ENCODE results near the gene B3GNT9. TPM values are rescaled to one million over a fixed set of nuclear protein-coding genes. Genes with fewer than 3 reads are reported as not detected.

Gene B3GNT9
- polyA plus RNA-seq, 1 donor: 5.5 TPM

- Histone ChIP-seq H3K4me3 (ENCODE audit: low read length) (no peak overlapping the region), H3K4me1 (ENCODE audit: control insufficient read depth, insufficient read depth, low read length) (peaks cover 25% of the 10 kb centered on the region), H3K9me3 (ENCODE audit: control insufficient read depth, low read depth, low read length) (peaks cover 3% of the 10 kb centered on the region), H3K27ac (ENCODE audit: low read length) (no peak overlapping the region), H3K36me3 (ENCODE audit: control insufficient read depth, insufficient read depth, low read length) (no peaks in the 10 kb centered on the region), H3K27me3 (ENCODE audit: control insufficient read depth, insufficient read depth, low read length) (peaks cover 6% of the 10 kb centered on the region)
- WGBS (ENCODE audit: insufficient coverage, low lambda C conversion rate): no CpG with 5 or more reads among the region's 5 CpGs
- DNase-seq: no peak
These were observed 35.8 kb upstream of the B3GNT9 start for GRCh38 chr16:67186550-67186950.

GRCh38 chr16:67185651-67186134 lies 34.9 kb upstream of the B3GNT9 start:
- WGBS (ENCODE audit: insufficient coverage, low lambda C conversion rate): no CpG with 5 or more reads among the region's 12 CpGs
- Histone ChIP-seq H3K36me3 (ENCODE audit: control insufficient read depth, insufficient read depth, low read length) (no peaks in the 10 kb centered on the region), H3K4me3 (ENCODE audit: low read length) (no peak overlapping the region), H3K9me3 (ENCODE audit: control insufficient read depth, low read depth, low read length) (peaks cover 3% of the 10 kb centered on the region), H3K4me1 (ENCODE audit: control insufficient read depth, insufficient read depth, low read length) (peaks cover 22% of the 10 kb centered on the region), H3K27ac (ENCODE audit: low read length) (no peak overlapping the region), H3K27me3 (ENCODE audit: control insufficient read depth, insufficient read depth, low read length) (peaks cover 6% of the 10 kb centered on the region)
- no peak for DNase-seq

GRCh38 chr16:67184995-67185650 lies 34.3 kb upstream of the B3GNT9 start:
- Histone ChIP-seq H3K27me3 (ENCODE audit: control insufficient read depth, insufficient read depth, low read length) (peaks cover 6% of the 10 kb centered on the region), H3K36me3 (ENCODE audit: control insufficient read depth, insufficient read depth, low read length) (no peaks in the 10 kb centered on the region), H3K27ac (ENCODE audit: low read length) (no peak overlapping the region), H3K4me3 (ENCODE audit: low read length) (peak overlapping the region; percentile 86), H3K9me3 (ENCODE audit: control insufficient read depth, low read depth, low read length) (peaks cover 3% of the 10 kb centered on the region), H3K4me1 (ENCODE audit: control insufficient read depth, insufficient read depth, low read length) (peaks cover 22% of the 10 kb centered on the region)
- no CpG with 5 or more reads among the region's 43 CpGs for WGBS (ENCODE audit: insufficient coverage, low lambda C conversion rate)
- peak; percentile 77 to 80 for DNase-seq

- Histone ChIP-seq H3K9me3 (ENCODE audit: control insufficient read depth, low read depth, low read length) (peaks cover 3% of the 10 kb centered on the region), H3K27ac (ENCODE audit: low read length) (peak overlapping the region; percentile 93), H3K4me1 (ENCODE audit: control insufficient read depth, insufficient read depth, low read length) (peaks cover 22% of the 10 kb centered on the region), H3K4me3 (ENCODE audit: low read length) (peak overlapping the region; percentile 86), H3K27me3 (ENCODE audit: control insufficient read depth, insufficient read depth, low read length) (peaks cover 6% of the 10 kb centered on the region), H3K36me3 (ENCODE audit: control insufficient read depth, insufficient read depth, low read length) (no peaks in the 10 kb centered on the region)
- no CpG with 5 or more reads among the region's 59 CpGs for WGBS (ENCODE audit: insufficient coverage, low lambda C conversion rate)
- no peak for DNase-seq
These were observed 33.7 kb upstream of the B3GNT9 start for GRCh38 chr16:67184453-67184994.

- H3K36me3 ChIP-seq (ENCODE audit: control insufficient read depth, insufficient read depth, low read length): no peaks in the 10 kb centered on the region
- peak; percentile 97 to 99 for DNase-seq
- peaks cover 3% of the 10 kb centered on the region for H3K9me3 ChIP-seq (ENCODE audit: control insufficient read depth, low read depth, low read length)
- H3K27ac ChIP-seq (ENCODE audit: low read length): peak within 1 kb of the TSS; percentile 93
- H3K27me3 ChIP-seq (ENCODE audit: control insufficient read depth, insufficient read depth, low read length): peaks cover 6% of the 10 kb centered on the region
- WGBS (ENCODE audit: insufficient coverage, low lambda C conversion rate): no CpG with 5 or more reads among the region's 77 CpGs
- H3K4me3 ChIP-seq (ENCODE audit: low read length): peak within 1 kb of the TSS; percentile 86
- H3K4me1 ChIP-seq (ENCODE audit: control insufficient read depth, insufficient read depth, low read length): peaks cover 22% of the 10 kb centered on the region
These were observed 33.0 kb upstream of the B3GNT9 start, which contains the start of gene MATCAP1 for GRCh38 chr16:67183627-67184452. MATCAP1 (minus strand) TSS chr16:67183963; CDS start chr16:67180610, 3,353 bp downstream.

- Histone ChIP-seq H3K4me1 (ENCODE audit: control insufficient read depth, insufficient read depth, low read length) (peaks cover 22% of the 10 kb centered on the region), H3K36me3 (ENCODE audit: control insufficient read depth, insufficient read depth, low read length) (no peaks in the 10 kb centered on the region), H3K4me3 (ENCODE audit: low read length) (peak overlapping the region; percentile 86), H3K27me3 (ENCODE audit: control insufficient read depth, insufficient read depth, low read length) (peaks cover 6% of the 10 kb centered on the region), H3K27ac (ENCODE audit: low read length) (peak overlapping the region; percentile 93), H3K9me3 (ENCODE audit: control insufficient read depth, low read depth, low read length) (peaks cover 3% of the 10 kb centered on the region)
- WGBS (ENCODE audit: insufficient coverage, low lambda C conversion rate): 27% methylated on average over 3 of the region's 11 CpGs
- DNase-seq: no peak
These were observed 32.5 kb upstream of the B3GNT9 start for GRCh38 chr16:67183284-67183626.

GRCh38 chr16:67182288-67182687 lies 31.5 kb upstream of the B3GNT9 start:
- no peak for DNase-seq
- Histone ChIP-seq H3K27ac (ENCODE audit: low read length) (no peak overlapping the region), H3K4me1 (ENCODE audit: control insufficient read depth, insufficient read depth, low read length) (peaks cover 26% of the 10 kb centered on the region), H3K27me3 (ENCODE audit: control insufficient read depth, insufficient read depth, low read length) (peaks cover 8% of the 10 kb centered on the region), H3K9me3 (ENCODE audit: control insufficient read depth, low read depth, low read length) (peaks cover 3% of the 10 kb centered on the region), H3K36me3 (ENCODE audit: control insufficient read depth, insufficient read depth, low read length) (no peaks in the 10 kb centered on the region), H3K4me3 (ENCODE audit: low read length) (no peak overlapping the region)
- no CpG with 5 or more reads among the region's 2 CpGs for WGBS (ENCODE audit: insufficient coverage, low lambda C conversion rate)

- Histone ChIP-seq H3K9me3 (ENCODE audit: control insufficient read depth, low read depth, low read length) (peaks cover 3% of the 10 kb centered on the region), H3K4me3 (ENCODE audit: low read length) (no peak overlapping the region), H3K4me1 (ENCODE audit: control insufficient read depth, insufficient read depth, low read length) (peaks cover 26% of the 10 kb centered on the region), H3K36me3 (ENCODE audit: control insufficient read depth, insufficient read depth, low read length) (no peaks in the 10 kb centered on the region), H3K27ac (ENCODE audit: low read length) (no peak overlapping the region), H3K27me3 (ENCODE audit: control insufficient read depth, insufficient read depth, low read length) (peaks cover 14% of the 10 kb centered on the region)
- no CpG with 5 or more reads among the region's 2 CpGs for WGBS (ENCODE audit: insufficient coverage, low lambda C conversion rate)
- no peak for DNase-seq
These were observed 30.5 kb upstream of the B3GNT9 start for GRCh38 chr16:67181346-67181745.

GRCh38 chr16:67180166-67180565 lies 29.4 kb upstream of the B3GNT9 start:
- Histone ChIP-seq H3K36me3 (ENCODE audit: control insufficient read depth, insufficient read depth, low read length) (no peaks in the 10 kb centered on the region), H3K9me3 (ENCODE audit: control insufficient read depth, low read depth, low read length) (peaks cover 3% of the 10 kb centered on the region), H3K4me3 (ENCODE audit: low read length) (no peak overlapping the region), H3K27me3 (ENCODE audit: control insufficient read depth, insufficient read depth, low read length) (peaks cover 25% of the 10 kb centered on the region), H3K27ac (ENCODE audit: low read length) (no peak overlapping the region), H3K4me1 (ENCODE audit: control insufficient read depth, insufficient read depth, low read length) (peaks cover 18% of the 10 kb centered on the region)
- DNase-seq: no peak
- no CpG with 5 or more reads among the region's 16 CpGs for WGBS (ENCODE audit: insufficient coverage, low lambda C conversion rate)

- no CpG with 5 or more reads among the region's 13 CpGs for WGBS (ENCODE audit: insufficient coverage, low lambda C conversion rate)
- H3K27me3 ChIP-seq (ENCODE audit: control insufficient read depth, insufficient read depth, low read length): peaks cover 25% of the 10 kb centered on the region
- peaks cover 18% of the 10 kb centered on the region for H3K4me1 ChIP-seq (ENCODE audit: control insufficient read depth, insufficient read depth, low read length)
- H3K27ac ChIP-seq (ENCODE audit: low read length): no peak overlapping the region
- no peak for DNase-seq
- peaks cover 2% of the 10 kb centered on the region for H3K9me3 ChIP-seq (ENCODE audit: control insufficient read depth, low read depth, low read length)
- no peak overlapping the region for H3K4me3 ChIP-seq (ENCODE audit: low read length)
- no peaks in the 10 kb centered on the region for H3K36me3 ChIP-seq (ENCODE audit: control insufficient read depth, insufficient read depth, low read length)
These were observed 28.8 kb upstream of the B3GNT9 start for GRCh38 chr16:67179421-67180080.

All from large intestine (tissue), 3 donors.